C4-2B (cell line): ENCODE measurements around the gene CATSPERB.
A peak's percentile ranks its signal among the peaks of the same experiment; 100 is the strongest.
"Not testable (repeated sequence)": the region's sequence is repeated elsewhere in the genome, so short reads cannot be mapped to it uniquely, and the experiment has no call there.

ENCODE experiments used
- H3K27ac ChIP-seq: fragments of 450-650 bp; 2 replicates; pipeline ENCODE4 v1.5.1; 2017
- ZFX ChIP-seq: fragments of 450-650 bp; IDR thresholded peaks from 2 replicates; pipeline ENCODE4 v1.6.1; 2017
- TF ChIP-seq, protein P1 (sequence below): fragments of 450-650 bp; conservative IDR thresholded peaks from 2 replicates; pipeline ENCODE4 v1.5.1; 2017; ENCODE audit warnings: mild to moderate bottlenecking

CATSPERB gene

DNA sequence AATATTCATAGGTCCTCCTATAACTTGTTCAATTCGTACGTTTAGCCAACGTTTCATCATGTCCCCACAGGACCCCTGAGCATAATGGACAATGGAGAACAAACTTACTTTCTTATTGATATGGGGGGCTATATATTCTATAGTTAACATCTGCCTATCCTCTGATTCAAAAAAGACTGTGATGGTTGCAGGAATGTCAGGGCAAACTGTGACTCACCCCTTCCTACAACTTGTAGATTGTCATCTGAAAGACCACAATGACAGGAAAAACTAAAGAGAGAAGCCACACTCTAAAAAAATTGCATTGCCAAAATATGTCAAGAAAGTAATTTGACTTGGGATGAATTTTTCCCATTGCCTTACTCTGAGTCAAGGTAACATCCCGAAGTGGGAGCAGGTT, 50.8 kb downstream of the CATSPERB start:
- TF ChIP-seq, protein P1, sequence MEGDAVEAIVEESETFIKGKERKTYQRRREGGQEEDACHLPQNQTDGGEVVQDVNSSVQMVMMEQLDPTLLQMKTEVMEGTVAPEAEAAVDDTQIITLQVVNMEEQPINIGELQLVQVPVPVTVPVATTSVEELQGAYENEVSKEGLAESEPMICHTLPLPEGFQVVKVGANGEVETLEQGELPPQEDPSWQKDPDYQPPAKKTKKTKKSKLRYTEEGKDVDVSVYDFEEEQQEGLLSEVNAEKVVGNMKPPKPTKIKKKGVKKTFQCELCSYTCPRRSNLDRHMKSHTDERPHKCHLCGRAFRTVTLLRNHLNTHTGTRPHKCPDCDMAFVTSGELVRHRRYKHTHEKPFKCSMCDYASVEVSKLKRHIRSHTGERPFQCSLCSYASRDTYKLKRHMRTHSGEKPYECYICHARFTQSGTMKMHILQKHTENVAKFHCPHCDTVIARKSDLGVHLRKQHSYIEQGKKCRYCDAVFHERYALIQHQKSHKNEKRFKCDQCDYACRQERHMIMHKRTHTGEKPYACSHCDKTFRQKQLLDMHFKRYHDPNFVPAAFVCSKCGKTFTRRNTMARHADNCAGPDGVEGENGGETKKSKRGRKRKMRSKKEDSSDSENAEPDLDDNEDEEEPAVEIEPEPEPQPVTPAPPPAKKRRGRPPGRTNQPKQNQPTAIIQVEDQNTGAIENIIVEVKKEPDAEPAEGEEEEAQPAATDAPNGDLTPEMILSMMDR: no peak
- no peak for TF ChIP-seq ZFX
- no peak overlapping the region for H3K27ac ChIP-seq

DNA sequence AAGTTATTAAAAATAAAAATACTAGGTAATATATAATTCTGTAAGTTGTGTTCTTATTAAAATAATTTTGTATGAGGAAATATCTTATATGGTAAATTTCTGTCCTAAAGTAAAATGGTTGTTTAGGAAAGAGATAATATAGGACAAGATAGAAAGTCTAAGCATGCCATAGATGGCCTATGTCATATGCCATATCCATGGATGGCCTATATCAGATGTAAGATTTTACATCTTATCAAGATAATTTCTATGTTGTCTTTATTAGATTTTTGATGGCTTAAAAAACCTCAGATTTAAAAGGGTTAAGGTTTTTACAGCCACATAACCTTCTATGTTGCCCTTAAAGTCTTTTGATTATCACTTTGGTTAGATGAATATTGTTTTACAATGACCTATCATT, 52.6 kb downstream of the CATSPERB start:
- TF ChIP-seq, protein P1: no peak
- TF ChIP-seq ZFX: no peak
- no peak overlapping the region for H3K27ac ChIP-seq

- not testable (repeated sequence) for H3K27ac ChIP-seq
These were observed 54.2 kb downstream of the CATSPERB start for GRCh38 chr14:91677687-91678086.

GRCh38 chr14:91674911-91675310, 57.0 kb downstream of the CATSPERB start:
- no peak overlapping the region for H3K27ac ChIP-seq
- TF ChIP-seq, protein P1: no peak
- no peak for TF ChIP-seq ZFX

DNA sequence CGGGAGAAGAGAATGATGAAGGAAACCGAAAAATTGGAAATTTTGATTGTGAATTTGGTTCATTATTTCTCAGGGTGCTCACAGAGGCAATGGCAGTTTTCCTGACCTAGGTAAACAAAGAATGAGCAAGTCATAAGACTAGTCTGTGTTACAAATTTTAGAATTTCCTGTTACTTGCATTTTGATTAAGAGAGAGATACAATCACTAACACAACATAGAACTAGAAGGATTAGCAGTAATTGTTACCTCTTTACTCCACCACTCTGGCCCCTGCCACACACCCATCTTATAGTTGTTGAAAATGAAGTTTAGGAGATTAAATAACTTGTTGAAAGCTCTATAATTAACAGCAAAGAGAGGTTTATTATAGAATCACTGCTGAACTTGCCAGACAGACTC, 62.0 kb downstream of the CATSPERB start:
- TF ChIP-seq, protein P1: no peak
- TF ChIP-seq ZFX: no peak
- H3K27ac ChIP-seq: no peak overlapping the region

DNA sequence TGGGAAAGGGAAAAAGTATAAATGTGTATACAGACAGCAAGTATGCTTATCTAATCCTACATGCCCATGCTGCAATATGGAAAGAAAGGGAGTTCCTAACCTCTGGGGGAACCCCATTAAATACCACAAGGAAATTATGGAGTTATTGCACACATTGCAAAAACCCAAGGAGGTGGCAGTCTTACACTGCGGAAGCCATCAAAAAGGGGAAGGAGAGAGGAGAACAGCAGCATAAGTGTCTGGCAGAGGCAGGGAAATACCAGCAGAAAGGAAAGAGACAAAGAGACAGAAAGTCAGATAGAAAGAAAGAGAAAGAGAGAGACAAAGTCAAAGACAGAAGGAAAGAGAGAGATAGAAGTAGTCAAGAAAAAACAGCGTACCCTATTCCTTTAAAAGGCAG, 64.8 kb downstream of the CATSPERB start:
- not testable (repeated sequence) for H3K27ac ChIP-seq

GRCh38 chr14:91660790-91661189, 71.1 kb downstream of the CATSPERB start:
- TF ChIP-seq, protein P1: no peak
- no peak for TF ChIP-seq ZFX
- no peak overlapping the region for H3K27ac ChIP-seq

DNA sequence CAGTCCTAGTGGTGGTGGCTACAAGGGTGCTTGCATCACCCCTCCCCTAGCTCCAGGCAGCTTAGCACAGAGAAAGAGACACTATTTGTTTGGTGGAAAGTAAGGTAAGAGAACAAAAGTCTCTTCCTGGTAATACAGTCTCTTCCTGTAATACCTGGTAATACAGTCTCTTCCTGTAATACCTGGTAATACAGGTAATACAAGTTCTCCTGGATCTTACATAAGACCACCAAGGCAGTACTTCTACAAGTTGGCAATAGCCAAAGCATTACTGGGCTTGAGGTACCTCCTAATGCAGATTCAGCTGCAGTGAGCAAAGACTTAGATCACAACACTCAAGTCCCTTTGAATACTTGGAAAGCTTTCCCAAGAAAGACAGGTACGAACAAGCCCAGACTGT, 77.0 kb downstream of the CATSPERB start:
- H3K27ac ChIP-seq: peak overlapping the region; percentile 9; the same call in 1 of the 2 replicates
- TF ChIP-seq, protein P1: no peak
- TF ChIP-seq ZFX: no peak

- H3K27ac ChIP-seq: no peak overlapping the region
- TF ChIP-seq, protein P1: no peak
- TF ChIP-seq ZFX: no peak
These were observed 78.4 kb downstream of the CATSPERB start for GRCh38 chr14:91653451-91653850.
